Muscle layer of colon (tissue), 2 donors: Measurements from ENCODE around the gene SLC4A2.
A peak's percentile ranks its signal among the peaks of the same experiment; 100 is the strongest.

Source experiments
- H3K27ac ChIP-seq: one replicate; pipeline ENCODE4 v1.7.0; 2013; ENCODE audit warnings: low read depth, mild to moderate bottlenecking, low read length, moderate library complexity
- H3K27me3 ChIP-seq, 2 donors: one replicate each; pipeline ENCODE4 v1.7.0; 2013; ENCODE audit warnings: low read length in 2 of 2, mild to moderate bottlenecking in 2 of 2; ENCODE audit not compliant: insufficient read depth in 2 of 2, control insufficient read depth in 1 of 2
- H3K36me3 ChIP-seq: one replicate; pipeline ENCODE4 v1.7.0; 2013; ENCODE audit warnings: mild to moderate bottlenecking, low read length; ENCODE audit not compliant: insufficient read depth
- H3K4me1 ChIP-seq: one replicate; pipeline ENCODE4 v1.7.0; 2013; ENCODE audit warnings: mild to moderate bottlenecking, low read length; ENCODE audit not compliant: insufficient read depth
- H3K4me3 ChIP-seq, 2 donors: one replicate each; pipeline ENCODE4 v1.7.0; 2013; ENCODE audit warnings: low read length in 2 of 2, low read depth in 1 of 2, mild to moderate bottlenecking in 1 of 2, moderate library complexity in 1 of 2
- H3K9ac ChIP-seq: one replicate; pipeline ENCODE4 v1.7.0; 2013; ENCODE audit warnings: low read length
- H3K9me3 ChIP-seq: one replicate; pipeline ENCODE4 v1.7.0; 2013; ENCODE audit warnings: mild to moderate bottlenecking, low read length
- donor health status: abdominal sarcoma.
- donor health status: Adenocarcinoma of cecum.

SLC4A2 gene

DNA sequence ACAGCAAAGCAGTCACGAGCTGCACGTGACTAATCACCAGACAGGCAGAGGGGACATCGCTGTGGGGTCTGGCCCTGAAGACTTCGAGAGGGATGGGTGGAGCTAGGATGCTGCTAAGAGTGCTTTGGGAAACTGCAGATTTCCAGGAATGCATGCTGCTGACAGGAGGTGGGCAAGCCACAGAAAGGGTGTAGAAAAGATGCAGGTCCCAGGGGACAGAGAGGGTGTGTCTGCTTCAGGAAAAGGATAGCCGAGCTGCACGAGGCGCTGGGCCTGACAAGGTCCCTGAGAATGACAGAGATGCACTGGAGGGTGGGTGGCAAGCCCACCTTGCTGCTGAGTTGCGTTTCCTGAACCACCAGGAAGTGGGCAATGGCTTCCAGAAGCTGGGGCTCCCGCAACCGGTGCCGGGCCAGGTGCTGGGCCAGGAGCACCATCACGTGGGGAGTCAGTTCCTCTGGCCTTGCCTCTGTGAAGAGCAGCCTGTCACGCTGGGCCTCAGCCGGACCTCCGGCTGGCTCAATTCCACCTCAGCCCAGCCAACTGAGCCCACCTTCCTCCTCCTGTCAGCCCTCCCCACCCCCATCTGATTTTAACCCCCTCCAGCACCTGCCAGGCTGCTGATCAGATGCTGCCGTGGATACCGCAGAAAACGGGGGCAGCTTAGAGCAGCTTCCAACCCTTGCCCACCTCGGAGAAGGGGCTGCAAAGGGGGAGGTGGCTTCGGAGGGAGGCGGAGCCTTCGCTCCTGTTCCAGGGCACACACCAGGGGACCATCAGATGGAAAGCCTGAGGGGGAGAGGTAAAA lies 19.0 kb downstream of the SLC4A2 start:
- no peaks in the 10 kb centered on the region for H3K9me3 ChIP-seq
- peak overlapping the region; percentile 24 for H3K27ac ChIP-seq
- H3K27me3 ChIP-seq = no peaks in the 10 kb centered on the region
- peaks cover 44% of the 10 kb centered on the region for H3K4me1 ChIP-seq
- H3K4me3 ChIP-seq = no peak overlapping the region
- peaks cover 29% of the 10 kb centered on the region for H3K36me3 ChIP-seq
- H3K9ac ChIP-seq = no peak overlapping the region

DNA sequence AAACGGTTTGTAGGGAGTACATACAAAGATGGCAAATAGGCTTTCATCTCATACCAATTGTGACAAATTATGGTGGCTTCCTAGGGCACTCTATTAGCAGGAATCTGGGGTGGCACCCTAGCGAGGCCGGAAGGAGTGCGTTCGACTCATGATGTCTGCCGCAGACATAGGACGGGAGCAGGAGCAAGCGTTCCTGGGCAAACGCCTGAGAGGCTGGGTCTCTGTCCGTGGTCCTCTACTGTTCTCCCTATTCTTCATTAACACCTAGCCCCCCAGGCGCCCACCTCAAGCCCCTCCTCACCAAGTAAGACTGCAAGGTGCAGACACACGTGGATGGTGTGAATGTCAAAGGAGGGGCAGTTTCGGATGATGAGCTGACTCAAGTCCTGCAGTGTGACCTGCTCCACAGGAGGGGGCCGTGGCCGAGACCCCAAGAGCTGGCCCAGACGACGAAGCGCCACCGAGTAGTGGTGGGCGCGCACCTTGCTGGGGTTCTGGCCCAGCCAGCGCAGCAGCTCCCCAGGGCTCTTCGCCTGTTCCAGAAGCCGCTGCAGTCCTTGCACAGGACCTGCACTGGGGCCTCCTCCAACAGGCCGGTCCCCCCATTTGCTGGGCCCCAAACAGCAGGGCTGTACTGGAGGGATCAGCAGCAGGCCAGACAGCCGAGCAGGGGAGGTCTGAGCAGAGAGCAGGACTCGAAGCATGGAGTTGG lies 20.0 kb downstream of the SLC4A2 start:
- Histone ChIP-seq H3K9ac (peak overlapping the region; percentile 58), H3K27me3 (no peaks in the 10 kb centered on the region), H3K4me1 (peaks cover 44% of the 10 kb centered on the region), H3K9me3 (no peaks in the 10 kb centered on the region), H3K4me3 (peak overlapping the region; percentile 77 to 85), H3K27ac (peak overlapping the region; percentile 91), H3K36me3 (peaks cover 22% of the 10 kb centered on the region)

DNA sequence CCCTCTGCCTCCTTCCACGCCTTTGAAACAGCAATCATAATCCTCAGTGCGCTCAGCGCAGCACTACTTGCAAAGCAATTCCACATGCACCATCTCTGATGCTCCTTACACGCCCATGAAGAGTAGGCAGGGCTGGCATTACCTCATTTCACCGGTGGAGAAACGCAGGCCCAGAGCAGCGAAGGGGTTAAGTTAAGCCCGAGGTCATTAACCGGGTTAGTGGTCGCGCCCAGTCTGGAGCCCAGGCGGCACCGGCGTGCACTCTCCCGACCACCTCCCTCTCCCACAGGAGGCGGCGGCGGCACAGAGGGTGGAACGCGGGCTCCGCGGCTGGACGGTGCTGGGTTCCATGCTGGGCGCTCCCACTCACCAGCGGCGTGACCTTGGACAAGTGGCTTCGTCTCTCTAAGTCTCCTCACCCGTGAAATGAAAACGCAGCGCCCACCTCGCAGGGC lies 20.7 kb downstream of the SLC4A2 start:
- Histone ChIP-seq H3K4me3 (peak overlapping the region; percentile 77 to 85), H3K9me3 (no peaks in the 10 kb centered on the region), H3K36me3 (peaks cover 14% of the 10 kb centered on the region), H3K9ac (peak overlapping the region; percentile 58), H3K27me3 (no peaks in the 10 kb centered on the region), H3K27ac (peak overlapping the region; percentile 91), H3K4me1 (peaks cover 45% of the 10 kb centered on the region)

DNA sequence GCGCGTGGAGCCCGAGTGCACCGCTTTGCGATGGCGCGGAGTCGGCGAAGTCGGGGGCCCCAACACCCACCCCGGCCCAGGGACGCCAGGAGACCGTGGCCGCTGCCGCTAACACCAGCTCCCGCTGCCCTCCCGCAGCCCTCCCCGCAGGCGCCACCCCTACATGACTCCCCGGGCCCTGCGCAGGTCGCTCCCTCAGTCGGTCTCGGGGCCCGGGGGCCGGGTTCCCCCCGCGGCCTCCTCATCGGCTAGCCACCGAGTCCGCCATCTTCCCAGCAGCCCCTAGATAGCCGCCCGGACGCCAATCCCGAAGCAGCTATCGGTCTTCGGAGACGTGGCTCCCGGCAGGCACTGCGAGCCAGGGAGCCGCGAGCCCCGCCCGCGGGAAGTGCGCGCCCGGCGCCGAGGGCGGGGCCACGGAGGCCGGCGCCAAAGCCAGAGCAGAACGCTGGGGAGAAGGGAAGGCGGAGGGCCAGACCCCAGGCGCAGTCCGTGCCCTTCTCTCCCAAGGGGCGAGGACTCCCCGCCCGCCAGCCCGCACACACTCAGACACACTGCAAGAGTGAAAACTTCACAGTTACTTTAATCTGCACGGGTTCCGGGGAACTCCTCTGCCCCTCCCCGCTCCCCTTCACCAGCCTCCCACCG lies 21.3 kb downstream of the SLC4A2 start, which contains the start of gene FASTK:
FASTK (minus strand) TSS at position 288 of the 648 bp plus-strand sequence; CDS start at position 245, 43 bp downstream.
- H3K4me3 ChIP-seq = peak within 1 kb of the TSS; percentile 77 to 85
- peak within 1 kb of the TSS; percentile 91 for H3K27ac ChIP-seq
- H3K36me3 ChIP-seq = peaks cover 9% of the 10 kb centered on the region
- peak within 1 kb of the TSS; percentile 74 for H3K9ac ChIP-seq
- H3K4me1 ChIP-seq = peaks cover 51% of the 10 kb centered on the region
- H3K9me3 ChIP-seq = no peaks in the 10 kb centered on the region
- H3K27me3 ChIP-seq = no peaks in the 10 kb centered on the region

DNA sequence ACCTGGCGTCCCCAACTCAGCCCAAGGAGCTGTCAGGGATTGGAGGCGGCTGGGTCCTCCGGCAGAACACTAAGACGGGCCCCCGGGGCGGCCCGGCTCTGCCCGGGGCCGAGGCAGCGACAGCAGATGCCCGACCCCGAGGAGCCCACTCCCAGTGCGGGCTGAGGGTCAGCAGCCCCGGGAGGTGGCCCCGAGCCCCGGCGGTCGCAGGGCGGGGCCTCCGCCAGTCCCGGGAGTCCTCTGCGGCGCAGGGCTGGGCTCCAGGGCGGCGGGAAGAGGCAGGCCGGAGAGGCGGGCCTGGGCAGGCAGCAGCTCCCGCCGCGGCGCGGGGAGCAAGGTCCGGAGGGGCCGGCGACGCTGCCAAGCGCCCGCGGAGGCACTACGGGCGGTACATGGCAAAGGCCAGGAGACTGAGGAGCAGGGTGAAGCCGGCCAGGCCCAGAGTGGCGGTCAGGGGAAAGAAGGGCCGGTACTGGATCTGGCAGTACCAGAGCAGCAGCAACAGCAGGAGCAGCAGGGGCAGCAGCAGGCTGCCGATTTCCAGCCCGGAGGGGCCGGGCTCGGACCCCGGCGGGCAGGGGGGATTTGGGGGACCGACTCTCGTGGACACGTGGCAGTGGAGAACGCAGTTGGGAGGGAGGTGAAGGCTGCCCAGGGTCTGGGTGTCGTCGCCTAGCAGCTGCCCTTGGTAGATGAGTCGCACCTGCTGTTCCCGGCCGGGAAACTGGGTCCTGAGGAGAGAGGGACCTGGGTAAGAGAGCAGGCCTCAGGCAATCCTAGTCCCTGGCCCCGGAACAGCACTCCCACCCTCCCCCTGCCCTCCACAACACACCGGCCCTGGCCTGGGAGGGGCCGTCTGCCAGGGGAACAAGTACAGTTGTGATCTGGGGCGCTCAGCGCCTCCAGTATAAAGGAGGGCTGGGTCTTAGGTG lies 22.0 kb downstream of the SLC4A2 start:
- Histone ChIP-seq H3K27ac (peak overlapping the region; percentile 91), H3K27me3 (no peaks in the 10 kb centered on the region), H3K4me1 (peaks cover 53% of the 10 kb centered on the region), H3K4me3 (peak overlapping the region; percentile 9 to 65), H3K9ac (peak overlapping the region; percentile 74), H3K9me3 (no peaks in the 10 kb centered on the region), H3K36me3 (peaks cover under 1% of the 10 kb centered on the region)

DNA sequence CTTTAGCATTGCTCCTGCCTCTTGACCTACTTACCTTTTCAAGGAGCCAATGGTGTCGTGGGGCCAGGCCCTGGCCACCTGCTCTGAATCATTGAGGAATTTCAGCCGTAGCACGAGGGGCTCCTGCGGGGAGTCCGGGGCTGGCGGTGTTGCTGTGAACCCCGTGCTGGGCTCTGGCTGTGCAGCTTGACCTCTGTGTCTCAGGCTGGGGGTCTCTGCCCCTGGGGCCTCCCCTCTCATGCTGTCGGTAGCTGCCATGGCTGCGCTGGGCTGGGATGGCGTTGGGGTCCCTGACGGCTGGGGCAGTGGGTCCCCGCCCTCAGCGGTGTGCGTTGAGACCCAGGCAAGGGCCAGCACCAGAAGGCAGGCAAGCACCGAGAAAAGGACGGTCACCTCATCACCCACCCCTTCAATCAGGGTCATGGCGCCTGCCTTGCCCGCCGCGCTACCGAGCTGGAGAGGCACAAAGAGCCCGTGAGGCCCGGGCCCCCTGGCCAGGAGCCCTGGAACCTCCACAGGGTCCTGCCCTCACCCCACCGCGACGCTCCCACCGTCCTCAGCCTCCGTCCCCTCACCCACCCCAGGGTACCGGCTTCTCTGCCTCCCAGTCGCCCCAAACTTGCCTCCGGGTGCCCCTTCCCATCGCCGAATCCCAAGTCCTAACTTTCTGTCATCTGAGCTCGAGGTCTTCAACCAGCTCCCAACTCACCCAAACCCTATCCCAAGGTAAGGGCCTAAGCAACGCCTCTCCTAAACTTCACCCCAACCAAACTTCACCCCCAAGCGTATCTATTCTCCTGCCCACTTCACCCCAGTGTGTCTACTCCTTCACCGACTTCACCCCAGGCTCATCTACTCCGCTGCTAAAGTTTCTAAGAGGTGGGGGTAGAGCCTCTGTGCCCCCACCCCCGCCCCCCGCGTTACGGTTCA lies 23.0 kb downstream of the SLC4A2 start:
- Histone ChIP-seq H3K9ac (peak overlapping the region; percentile 80), H3K27ac (peak overlapping the region; percentile 91), H3K9me3 (no peaks in the 10 kb centered on the region), H3K36me3 (no peaks in the 10 kb centered on the region), H3K4me1 (peaks cover 50% of the 10 kb centered on the region), H3K4me3 (peak overlapping the region; percentile 65 to 84), H3K27me3 (no peaks in the 10 kb centered on the region)

DNA sequence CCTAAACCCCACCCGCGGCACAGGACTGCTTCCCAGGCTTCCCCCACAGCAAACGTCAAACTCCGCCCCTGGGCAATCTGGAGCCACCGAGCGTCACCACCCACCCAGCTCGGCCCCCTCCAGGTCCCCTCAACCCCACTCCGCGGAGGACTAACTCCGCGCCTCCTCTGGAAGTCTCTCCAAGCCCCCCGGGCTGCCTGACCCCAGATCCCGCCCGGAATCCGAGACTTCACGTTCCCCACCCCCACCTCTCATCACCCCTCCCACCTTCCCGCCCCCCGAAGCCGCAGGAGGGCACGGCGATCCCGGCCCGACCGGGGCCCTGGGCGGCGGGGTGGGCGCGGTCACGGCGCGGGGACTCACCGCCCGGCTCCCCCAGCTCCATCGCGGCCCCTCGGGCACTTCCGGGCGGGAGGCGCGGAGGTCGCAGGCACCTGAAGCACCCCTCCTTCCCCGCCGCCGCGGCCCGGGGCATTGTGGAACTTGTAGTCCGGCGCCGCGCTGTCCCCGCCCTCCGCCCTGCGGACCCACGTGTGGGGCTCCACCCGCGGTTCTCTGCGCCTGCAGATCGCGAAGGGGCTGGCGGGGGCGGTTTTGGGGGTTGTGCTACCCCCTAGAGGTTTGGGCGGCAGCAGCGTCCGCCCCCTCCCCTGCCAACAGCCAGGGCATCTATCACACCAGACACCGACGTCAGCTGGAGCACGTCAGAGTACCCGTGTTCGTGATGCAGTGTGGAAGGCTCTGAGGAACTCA lies 23.9 kb downstream of the SLC4A2 start, which contains the start of gene TMUB1:
TMUB1 (minus strand) TSS at position 423 of the 753 bp plus-strand sequence. CDS start 930 bp downstream, outside the sequence.
- H3K27me3 ChIP-seq = no peaks in the 10 kb centered on the region
- H3K9me3 ChIP-seq = no peaks in the 10 kb centered on the region
- peak within 1 kb of the TSS; percentile 91 for H3K27ac ChIP-seq
- H3K9ac ChIP-seq = peak within 1 kb of the TSS; percentile 80
- peak within 1 kb of the TSS; percentile 65 to 84 for H3K4me3 ChIP-seq
- peaks cover 48% of the 10 kb centered on the region for H3K4me1 ChIP-seq
- H3K36me3 ChIP-seq = no peaks in the 10 kb centered on the region

DNA sequence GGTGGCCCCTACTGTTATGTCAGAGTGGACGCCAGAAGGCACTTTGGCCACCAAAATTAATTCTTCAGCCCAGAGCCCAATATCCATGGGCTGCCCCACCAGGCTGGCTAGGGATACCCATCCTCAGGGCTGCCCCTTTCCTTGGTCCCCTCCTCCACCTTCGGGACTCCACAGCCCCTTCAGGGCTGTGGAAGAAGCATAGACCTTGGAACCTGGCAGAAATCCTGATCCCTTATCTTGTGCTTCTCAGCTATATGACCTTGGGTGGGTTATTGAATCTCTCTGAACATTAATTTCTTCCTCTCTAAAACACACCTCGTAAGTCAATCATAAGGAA lies 24.4 kb downstream of the SLC4A2 start:
- H3K27ac ChIP-seq = peak overlapping the region; percentile 91
- peak overlapping the region; percentile 65 to 84 for H3K4me3 ChIP-seq
- H3K36me3 ChIP-seq = no peaks in the 10 kb centered on the region
- H3K9me3 ChIP-seq = no peaks in the 10 kb centered on the region
- no peak overlapping the region for H3K9ac ChIP-seq
- peaks cover 48% of the 10 kb centered on the region for H3K4me1 ChIP-seq
- H3K27me3 ChIP-seq = no peaks in the 10 kb centered on the region

DNA sequence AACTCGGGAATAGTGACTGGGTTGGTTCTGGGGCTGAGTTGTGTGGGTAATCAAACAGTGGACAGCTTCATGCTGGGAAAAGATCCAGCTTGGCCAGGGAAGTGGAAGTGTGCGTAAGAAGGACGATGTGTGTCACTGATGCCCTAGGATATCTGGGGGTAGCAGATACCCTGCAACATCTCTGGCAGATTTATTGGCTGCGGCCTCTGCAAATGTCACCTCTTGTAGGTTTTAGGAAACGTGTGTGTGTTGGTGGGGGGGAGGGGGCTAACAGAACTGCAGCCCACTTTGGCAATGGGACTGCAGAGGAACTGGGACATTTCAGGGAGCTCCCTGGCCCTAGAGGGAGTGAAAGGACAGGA lies 25.9 kb downstream of the SLC4A2 start:
- peak overlapping the region in 1 of 2 donors; percentile 55 for H3K4me3 ChIP-seq
- H3K27ac ChIP-seq = peak overlapping the region; percentile 75
- no peaks in the 10 kb centered on the region for H3K36me3 ChIP-seq
- peaks cover 52% of the 10 kb centered on the region for H3K4me1 ChIP-seq
- H3K9me3 ChIP-seq = no peaks in the 10 kb centered on the region
- no peaks in the 10 kb centered on the region for H3K27me3 ChIP-seq
- peak overlapping the region; percentile 41 for H3K9ac ChIP-seq
